ENCODE data around the gene GPSM1.

Gene GPSM1

DNA sequence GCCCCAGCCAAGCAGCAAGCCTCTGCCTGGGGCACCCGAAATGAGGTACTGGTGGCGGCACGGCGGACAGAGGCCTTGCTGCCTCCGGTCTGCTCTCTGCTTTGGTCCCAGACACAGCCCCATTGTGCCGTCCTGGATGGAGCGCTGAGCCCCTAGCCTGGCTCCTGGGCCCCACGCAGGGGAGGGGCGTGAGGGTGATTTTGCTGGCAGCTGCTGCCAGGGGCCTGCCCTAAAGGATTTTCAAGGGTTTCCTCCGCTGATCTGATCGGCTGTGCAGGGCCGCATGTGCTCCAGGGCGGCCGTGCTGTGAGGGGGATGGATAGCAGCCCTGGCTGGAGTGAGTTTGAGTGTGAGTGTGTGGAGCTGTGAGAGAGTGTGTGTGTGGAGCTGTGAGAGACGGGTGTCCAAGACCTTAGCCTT is 1.3 kb downstream of the GPSM1 start:
- Mint-ChIP-seq H3K9me3 (no peaks in the 10 kb centered on the region), H3K27ac (no peak overlapping the region), H3K36me3 (no peaks in the 10 kb centered on the region), H3K4me1 (peaks cover 9% of the 10 kb centered on the region), H3K4me3 (peak overlapping the region; percentile 58)
- DNase-seq (ENCODE audit: low spot score in 2 of 2) (no peak), ATAC-seq (no peak)

DNA sequence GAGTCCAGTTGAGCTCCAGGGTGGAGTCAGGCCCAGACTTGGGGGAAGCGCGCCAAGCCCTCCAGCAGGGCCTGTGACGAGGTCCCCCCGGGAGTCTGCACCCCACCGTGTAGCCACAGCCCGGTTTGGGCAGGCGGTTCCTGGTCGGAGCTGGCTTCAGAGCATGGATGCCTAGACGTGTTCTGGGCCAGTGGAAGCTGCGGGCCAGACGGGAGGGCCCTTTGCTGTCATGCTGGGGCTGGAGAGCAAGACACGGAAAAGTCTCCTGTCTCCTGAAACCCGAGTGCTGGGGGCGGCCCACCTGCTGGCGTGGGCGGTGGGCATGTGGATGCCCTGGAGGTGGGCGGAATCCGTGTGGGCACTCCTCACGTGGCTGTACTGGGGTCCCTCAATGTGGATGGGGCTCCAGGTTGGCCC is 1.9 kb downstream of the GPSM1 start:
- H3K27ac Mint-ChIP-seq = no peak overlapping the region
- no peaks in the 10 kb centered on the region for H3K9me3 Mint-ChIP-seq
- peak overlapping the region; percentile 58 for H3K4me3 Mint-ChIP-seq
- H3K36me3 Mint-ChIP-seq = no peaks in the 10 kb centered on the region
- H3K4me1 Mint-ChIP-seq = peaks cover 9% of the 10 kb centered on the region
- ATAC-seq = no peak
- no peak for DNase-seq (ENCODE audit: low spot score in 2 of 2)

DNA sequence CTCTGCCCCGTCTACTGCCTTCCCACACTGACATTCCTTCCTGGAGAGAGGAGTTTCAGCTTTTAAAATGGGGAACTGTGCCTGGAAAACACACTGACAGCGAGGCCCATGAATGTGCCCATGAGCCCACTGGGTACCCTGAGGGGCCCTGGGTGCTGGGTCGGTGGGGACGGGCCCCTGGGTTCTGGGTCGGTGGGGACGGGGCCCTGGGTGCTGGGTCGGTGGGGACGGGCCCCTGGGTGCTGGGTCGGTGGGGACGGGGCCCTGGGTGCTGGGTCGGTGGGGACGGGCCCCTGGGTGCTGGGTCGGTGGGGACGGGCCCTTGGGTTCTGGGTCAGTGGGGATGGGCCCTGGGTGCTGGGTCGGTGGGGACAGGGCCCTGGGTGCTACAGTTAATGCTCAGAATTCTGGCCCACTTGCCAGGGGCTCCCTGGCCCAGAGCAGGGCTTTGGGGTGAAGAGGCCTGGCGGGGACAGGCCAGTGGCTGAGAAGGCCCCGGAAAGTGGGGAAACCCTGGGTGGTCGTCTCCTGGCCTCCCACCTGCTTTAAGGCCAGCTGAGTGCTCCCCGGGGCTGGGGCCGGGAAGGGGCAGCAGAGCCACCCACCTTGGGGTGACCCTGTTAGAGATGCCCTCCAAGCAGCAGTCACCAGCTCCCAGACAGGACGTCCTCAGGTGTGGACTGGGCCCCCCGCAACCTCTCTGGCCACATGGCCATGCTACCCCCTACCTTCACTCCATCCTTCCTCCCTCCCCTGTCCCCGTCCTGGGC is 2.5 kb downstream of the GPSM1 start:
- Mint-ChIP-seq H3K36me3 (no peaks in the 10 kb centered on the region), H3K9me3 (no peaks in the 10 kb centered on the region), H3K4me3 (no peak overlapping the region), H3K4me1 (peaks cover 9% of the 10 kb centered on the region), H3K27ac (no peak overlapping the region)
- ATAC-seq = no peak
- no peak for DNase-seq (ENCODE audit: low spot score in 2 of 2)

DNA sequence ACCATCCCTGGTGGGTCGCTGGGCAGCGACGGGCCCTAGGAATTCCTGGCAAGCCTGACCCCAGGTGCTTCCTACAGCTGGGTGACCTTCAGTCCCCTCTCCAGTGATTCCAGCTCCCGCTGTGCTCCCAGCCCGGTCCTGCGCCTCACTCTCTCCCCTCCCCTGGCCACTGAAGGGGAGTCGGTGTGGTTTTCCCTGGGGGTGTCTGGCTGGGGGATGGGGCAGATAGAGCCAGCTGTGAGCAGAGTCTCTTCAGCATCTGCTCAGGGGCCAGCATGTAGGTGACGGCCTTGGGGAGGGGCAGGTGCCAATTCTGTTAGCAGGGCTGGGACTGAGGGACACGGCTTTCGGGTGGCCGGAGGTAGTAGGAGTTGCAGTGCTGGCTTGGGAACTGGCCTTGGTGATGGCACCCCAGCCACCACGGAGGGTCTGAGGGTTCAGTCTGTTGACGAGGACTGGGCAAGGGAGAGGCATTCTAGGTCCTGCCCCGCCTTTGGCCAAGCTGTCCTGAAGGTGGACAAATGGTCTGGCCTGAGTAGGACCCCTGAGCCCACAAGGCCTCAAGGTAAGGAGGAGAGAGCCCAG is 3.2 kb downstream of the GPSM1 start:
- Mint-ChIP-seq H3K4me3 (no peak overlapping the region), H3K9me3 (no peaks in the 10 kb centered on the region), H3K36me3 (no peaks in the 10 kb centered on the region), H3K27ac (no peak overlapping the region), H3K4me1 (peaks cover 9% of the 10 kb centered on the region)
- ATAC-seq (no peak), DNase-seq (ENCODE audit: low spot score in 2 of 2) (no peak)

DNA sequence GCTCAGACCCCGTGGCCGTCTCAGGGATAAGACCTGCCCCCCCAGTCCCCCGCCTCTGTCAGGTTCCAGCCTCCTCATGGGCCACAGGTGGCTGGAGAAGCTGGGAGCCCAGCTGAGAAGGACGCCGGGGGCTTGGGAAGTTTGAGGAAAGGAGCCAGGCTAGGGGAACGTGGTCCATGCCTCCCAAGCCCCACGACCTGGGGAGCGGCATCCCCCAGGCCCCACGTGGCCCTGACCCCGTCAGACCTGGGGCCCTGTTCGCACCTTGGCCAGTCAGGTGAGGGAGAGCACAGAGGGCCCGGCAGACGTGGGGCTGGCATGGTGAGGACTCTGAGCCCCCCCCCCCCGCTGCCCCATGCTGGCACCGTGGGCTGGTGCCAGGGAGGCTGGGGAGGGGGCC is 3.7 kb downstream of the GPSM1 start:
- H3K27ac Mint-ChIP-seq = no peak overlapping the region
- ATAC-seq = no peak

DNA sequence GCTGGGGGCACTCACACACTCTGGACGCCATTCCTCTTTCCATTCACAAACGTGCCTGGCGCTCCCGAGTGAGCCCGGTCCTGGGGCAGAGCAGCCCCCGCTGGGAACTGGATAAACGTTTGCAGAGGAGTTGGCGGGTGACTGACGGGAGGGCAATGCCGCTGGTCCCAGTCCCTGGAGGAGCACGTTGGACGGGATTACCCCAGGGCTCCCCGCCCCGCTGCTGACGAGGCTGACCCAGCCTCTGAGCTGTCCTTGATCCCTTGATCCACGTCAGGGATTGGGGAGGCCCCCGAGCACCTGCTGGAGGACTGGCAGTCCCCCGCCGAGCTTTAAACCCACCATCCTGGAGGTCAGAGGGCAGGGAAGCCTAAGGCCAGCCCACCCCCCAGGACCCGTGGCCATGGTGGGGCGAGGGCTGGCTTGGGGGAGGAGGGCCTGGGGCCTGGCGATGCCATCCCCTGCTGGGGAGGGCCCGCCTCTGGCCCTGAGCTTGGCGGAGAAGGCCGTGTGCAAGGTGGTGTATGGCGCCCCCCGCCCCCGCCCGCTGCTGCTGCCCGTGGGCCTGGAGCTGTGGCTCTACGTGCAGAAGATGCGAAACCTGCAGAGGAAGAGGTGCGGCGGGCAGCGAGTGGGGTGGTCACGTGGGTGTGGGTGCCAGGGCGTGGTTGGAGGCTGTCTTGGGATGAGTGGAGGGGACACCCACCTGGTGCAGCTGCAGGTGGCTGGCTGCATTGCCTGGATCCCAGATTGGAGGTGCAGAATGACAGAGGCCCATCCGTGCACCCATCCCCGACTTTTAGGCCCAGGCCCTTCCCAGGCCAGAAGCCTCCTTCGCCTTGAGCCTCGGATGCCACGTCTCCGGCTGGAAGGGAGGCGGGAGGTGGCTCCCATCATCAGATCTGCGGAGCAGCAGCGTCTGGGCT is 4.5 kb downstream of the GPSM1 start:
- ATAC-seq (no peak), DNase-seq (ENCODE audit: low spot score in 2 of 2) (no peak)
- H3K9me3 Mint-ChIP-seq = no peaks in the 10 kb centered on the region
- no peak overlapping the region for H3K4me3 Mint-ChIP-seq
- no peaks in the 10 kb centered on the region for H3K36me3 Mint-ChIP-seq
- H3K27ac Mint-ChIP-seq = no peak overlapping the region
- peaks cover 9% of the 10 kb centered on the region for H3K4me1 Mint-ChIP-seq

More for the DNA sequence above, 3.7 kb downstream of the GPSM1 start:
- Mint-ChIP-seq H3K4me1 (peaks cover 9% of the 10 kb centered on the region), H3K9me3 (no peaks in the 10 kb centered on the region), H3K4me3 (no peak overlapping the region), H3K36me3 (no peaks in the 10 kb centered on the region)
- DNase-seq (ENCODE audit: low spot score in 2 of 2) = no peak

DNA sequence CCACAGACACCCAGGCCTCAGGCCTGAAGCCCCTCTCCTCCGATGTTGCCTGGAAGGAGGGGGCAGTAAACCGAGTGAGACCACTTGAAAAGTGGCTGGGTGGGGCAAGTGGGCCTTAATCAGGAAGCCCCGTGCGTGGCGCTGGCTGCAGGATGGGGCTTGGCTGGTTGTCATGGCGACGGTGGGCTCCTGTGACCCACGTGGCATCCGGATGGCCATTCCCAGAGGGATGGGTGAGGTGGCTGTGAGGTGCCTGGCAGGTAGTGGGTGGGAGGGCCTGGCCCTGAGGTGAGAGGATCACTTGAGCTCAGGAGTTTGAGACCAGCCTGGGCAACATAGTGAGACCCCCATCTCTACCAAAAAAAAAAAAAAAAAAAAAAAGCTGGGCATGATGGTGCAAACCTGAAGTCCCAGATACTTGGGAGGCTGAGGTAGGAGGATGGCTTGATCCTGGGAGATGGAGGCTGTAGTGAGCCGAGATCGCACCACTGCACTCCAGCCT is 5.2 kb downstream of the GPSM1 start:
- Mint-ChIP-seq H3K4me3 (no peak overlapping the region), H3K27ac (no peak overlapping the region), H3K36me3 (no peaks in the 10 kb centered on the region), H3K4me1 (peaks cover 9% of the 10 kb centered on the region), H3K9me3 (no peaks in the 10 kb centered on the region)
- ATAC-seq = no peak
- DNase-seq (ENCODE audit: low spot score in 2 of 2) = no peak

DNA sequence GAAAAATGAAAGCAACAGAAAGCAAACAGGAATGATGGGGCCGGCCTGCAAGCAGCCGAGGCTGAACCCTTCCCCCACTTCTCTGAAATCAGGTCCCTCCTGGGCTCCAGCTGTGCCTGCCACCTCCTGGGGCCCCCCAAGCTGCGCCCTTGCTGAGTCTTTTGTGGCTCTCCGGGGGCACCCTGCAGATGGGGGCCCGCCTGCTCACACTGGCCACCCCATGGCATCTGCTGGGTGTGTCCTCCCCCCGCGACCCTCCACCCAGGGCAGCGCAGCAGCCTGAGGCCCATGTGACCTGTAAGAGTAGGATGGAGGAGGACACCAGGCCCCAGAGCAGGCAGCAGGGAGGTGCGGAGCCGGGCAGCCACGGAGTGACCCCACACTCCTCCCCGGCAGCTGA is 5.7 kb downstream of the GPSM1 start:
- Mint-ChIP-seq H3K9me3 (no peaks in the 10 kb centered on the region), H3K4me3 (no peak overlapping the region), H3K36me3 (no peaks in the 10 kb centered on the region), H3K27ac (no peak overlapping the region), H3K4me1 (peaks cover 9% of the 10 kb centered on the region)
- DNase-seq (ENCODE audit: low spot score in 2 of 2) (no peak), ATAC-seq (no peak)

DNA sequence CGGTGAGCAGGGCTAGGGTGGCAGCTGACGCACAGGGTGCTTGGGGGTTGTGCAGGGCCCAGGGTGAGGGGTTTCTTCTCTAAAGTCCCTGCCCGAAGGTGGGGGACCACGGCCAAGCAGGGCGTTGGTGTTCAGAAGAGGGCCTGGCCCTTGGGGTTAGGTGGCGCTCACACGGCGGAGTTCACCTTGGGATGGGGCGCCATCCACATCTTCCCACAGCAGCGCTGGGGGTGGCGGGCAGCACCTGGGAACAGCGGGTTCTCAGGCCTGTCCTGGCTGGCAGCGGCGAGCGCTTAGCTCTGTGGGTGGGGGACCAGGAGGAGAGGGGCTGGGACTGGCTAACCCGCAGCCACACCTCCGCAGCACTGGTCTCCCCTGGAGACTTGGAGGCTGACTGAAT is 6.1 kb downstream of the GPSM1 start:
- ATAC-seq = no peak
- Mint-ChIP-seq H3K9me3 (no peaks in the 10 kb centered on the region), H3K4me3 (no peak overlapping the region), H3K27ac (no peak overlapping the region), H3K36me3 (no peaks in the 10 kb centered on the region), H3K4me1 (peaks cover 9% of the 10 kb centered on the region)
- DNase-seq (ENCODE audit: low spot score in 2 of 2) = no peak

DNA sequence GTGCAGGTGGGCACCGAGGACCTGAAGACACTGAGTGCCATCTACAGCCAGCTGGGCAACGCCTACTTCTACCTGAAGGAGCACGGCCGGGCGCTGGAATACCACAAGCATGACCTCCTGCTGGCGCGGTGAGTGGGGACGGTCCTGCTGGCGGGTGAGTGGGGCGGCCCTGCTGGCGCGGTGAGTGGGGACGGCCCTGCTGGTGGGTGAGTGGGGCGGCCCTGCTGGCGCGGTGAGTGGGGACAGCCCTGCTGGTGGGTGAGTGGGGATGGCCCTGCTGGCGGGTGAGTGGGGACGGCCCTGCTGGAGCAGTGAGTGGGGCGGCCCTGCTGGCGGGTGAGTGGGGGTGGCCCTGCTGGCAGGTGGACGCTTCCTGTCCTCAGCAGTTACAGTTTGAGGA is 7.2 kb downstream of the GPSM1 start:
- DNase-seq (ENCODE audit: low spot score in 2 of 2) = no peak
- ATAC-seq = no peak
- Mint-ChIP-seq H3K9me3 (no peaks in the 10 kb centered on the region), H3K4me1 (peaks cover 4% of the 10 kb centered on the region), H3K36me3 (no peaks in the 10 kb centered on the region), H3K27ac (no peak overlapping the region), H3K4me3 (no peak overlapping the region)

DNA sequence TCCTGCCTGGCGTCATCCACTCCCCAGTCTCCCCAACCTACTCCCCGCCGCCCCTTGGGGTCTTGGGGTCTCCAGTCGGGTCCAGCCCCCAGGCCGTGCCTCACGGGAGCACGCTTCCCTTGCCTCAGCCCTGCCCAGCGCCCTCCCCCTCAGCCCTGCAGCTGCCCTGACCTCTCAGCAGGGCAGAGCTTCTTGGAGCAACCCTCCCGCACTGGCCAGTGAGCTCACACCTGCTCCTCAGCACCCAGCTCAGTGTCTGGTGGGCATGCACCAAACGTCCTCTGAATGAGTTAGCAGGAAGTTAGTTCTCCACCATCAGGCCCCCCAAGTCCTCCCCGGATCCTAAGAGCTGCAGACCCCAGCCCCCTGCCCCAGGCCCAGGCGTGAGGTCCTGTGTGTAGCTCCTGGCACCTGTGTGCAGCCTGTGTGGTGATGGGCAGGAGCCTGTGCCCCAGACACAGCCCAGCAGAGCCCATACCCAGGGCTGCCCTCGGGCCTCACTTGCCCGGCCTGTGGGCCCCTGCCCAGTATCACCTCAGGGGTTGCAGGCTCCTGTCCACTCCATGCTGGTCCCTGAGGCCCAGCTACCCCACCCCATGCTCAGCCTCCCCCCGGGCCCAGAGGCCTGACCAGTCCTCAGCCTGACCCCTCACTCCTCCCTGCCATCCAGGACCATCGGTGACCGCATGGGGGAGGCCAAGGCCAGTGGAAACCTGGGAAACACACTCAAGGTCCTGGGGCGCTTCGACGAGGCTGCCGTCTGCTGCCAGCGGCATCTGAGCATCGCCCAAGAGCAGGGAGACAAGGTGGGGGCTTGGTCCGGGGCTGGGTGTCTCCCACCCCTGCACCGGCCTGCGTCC is 8.2 kb downstream of the GPSM1 start:
- ATAC-seq = no peak
- no peak overlapping the region for H3K4me3 Mint-ChIP-seq
- H3K27ac Mint-ChIP-seq = no peak overlapping the region
- no peak for DNase-seq (ENCODE audit: low spot score in 2 of 2)
- no peaks in the 10 kb centered on the region for H3K36me3 Mint-ChIP-seq
- no peaks in the 10 kb centered on the region for H3K9me3 Mint-ChIP-seq
- H3K4me1 Mint-ChIP-seq = peaks cover 4% of the 10 kb centered on the region

DNA sequence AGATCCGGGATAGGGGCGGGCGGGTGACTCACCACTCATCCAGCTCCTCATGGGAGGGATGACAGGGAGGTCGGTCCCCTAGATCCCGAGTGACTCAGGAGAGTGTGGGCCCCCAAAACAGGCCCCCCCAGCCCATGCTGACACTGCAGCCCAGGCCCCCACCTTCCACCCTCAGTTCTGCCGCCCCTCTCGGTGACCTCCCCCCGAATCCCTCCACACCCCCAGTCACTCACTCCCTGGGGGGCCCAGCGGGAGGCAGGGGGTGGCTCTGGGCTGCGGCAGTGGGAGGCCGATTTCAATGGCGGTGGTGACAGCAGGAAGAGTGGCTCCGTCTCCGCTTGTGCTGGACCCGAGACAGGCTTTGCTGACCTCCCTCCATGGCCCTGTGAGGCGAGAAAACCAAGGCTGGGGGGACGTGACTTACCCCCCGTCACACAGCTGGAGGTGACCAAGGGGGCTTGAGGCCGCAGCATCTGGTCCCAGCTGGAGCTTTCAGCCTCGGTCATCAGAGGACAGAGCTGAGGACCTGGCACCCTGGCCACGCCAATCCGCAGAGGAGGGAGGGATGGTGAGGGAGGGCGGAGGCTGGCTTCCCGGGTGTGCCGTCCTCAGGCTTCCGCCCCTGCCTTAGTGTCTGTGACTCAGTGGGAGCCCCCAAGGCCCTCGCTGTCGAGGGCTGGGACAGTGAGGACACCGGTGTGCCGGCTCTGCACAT is 9.0 kb downstream of the GPSM1 start:
- ATAC-seq (no peak), DNase-seq (ENCODE audit: low spot score in 2 of 2) (no peak)
- no peak overlapping the region for H3K4me3 Mint-ChIP-seq
- peaks cover 4% of the 10 kb centered on the region for H3K4me1 Mint-ChIP-seq
- H3K27ac Mint-ChIP-seq = no peak overlapping the region
- no peaks in the 10 kb centered on the region for H3K36me3 Mint-ChIP-seq
- H3K9me3 Mint-ChIP-seq = no peaks in the 10 kb centered on the region

DNA sequence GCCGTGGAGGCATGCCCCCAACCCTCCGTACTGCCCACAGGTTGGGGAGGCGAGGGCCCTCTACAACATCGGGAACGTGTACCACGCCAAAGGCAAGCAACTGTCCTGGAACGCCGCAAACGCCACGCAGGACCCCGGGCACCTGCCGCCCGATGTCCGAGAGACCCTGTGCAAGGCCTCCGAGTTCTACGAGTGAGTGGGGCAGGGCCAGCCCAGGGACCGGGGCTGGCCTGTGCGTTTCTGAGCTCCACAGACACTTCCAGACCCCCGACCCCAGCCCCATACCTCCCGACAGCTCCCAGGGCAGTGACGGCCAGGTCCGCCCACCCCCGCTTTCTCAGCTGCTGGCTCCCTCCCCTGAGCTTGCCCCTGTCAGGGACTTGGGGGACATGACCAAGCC is 9.5 kb downstream of the GPSM1 start:
- no peaks in the 10 kb centered on the region for H3K4me1 Mint-ChIP-seq
- no peak overlapping the region for H3K4me3 Mint-ChIP-seq
- no peaks in the 10 kb centered on the region for H3K9me3 Mint-ChIP-seq
- no peak for ATAC-seq
- no peak for DNase-seq (ENCODE audit: low spot score in 2 of 2)
- H3K27ac Mint-ChIP-seq = no peak overlapping the region
- H3K36me3 Mint-ChIP-seq = no peaks in the 10 kb centered on the region
